ENCODE results near the gene PODXL.
"Not testable (repeated sequence)": the region's sequence is repeated elsewhere in the genome, so short reads cannot be mapped to it uniquely, and the experiment has no call there.

PODXL gene

DNA sequence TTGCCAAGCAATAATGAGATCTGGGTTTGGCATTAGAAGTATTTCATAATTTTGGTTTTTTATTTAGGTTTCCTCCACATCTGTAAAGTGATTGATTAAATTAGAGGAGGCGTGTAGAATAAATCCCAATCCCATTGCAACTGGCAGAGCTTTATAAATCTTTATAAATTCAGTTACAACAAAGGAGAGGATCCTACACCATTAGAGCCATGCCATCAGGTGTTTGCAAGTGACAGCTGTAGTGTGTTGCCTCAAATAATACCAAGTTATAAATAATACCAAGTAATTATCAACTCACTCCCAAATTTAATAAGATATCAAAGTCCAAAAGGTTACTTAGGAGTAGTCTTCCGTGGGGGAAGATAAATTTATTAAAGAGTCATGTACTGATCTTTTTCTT is 62.2 kb downstream of the PODXL start:
- DNase-seq (ENCODE audit: low read depth in 2 of 2) = no peak

DNA sequence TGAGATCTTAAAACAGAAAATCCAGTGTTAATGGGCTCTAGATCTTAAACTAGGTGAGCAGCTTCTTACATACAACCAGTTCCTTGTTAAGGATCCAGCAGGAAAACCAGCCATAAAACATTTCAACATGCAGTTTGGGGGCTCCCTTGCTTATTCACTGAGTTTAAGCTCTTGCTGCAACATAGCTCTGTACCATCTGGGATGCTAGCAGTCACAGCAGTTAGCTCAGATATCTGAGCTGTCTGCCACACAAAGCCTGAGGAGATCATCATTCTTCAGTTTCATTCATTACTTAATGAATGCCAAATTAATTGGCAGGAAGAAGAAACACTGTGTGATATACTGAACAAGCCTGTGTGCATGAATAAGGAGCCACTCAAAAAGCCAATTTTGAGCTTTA is 62.8 kb downstream of the PODXL start:
- DNase-seq (ENCODE audit: low read depth in 2 of 2) = no peak

DNA sequence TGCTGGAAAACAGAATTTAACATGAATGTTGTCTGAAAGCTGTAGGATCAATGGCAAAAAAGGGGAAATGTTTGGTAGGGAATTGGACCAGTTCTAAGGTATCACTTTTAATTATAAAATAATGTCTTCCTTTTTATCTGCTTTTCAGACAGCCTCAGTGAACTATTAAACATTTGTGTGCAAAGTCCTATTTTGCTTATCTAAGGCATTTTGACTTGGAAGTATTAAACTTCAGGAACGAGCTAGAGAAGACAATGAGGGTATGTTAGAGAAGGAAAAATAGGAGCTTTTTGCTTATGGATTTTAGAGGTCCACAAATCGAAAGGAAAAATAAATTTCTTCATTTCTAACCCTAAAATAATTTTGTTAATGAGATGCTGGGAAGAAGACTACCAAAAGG is 63.3 kb downstream of the PODXL start:
- no peak for DNase-seq (ENCODE audit: low read depth in 2 of 2)

- DNase-seq (ENCODE audit: low read depth in 2 of 2) = no peak
Observed at GRCh38 chr7:131489881-131490280, 66.5 kb downstream of the PODXL start.

GRCh38 chr7:131489196-131489595 is 67.2 kb downstream of the PODXL start:
- DNase-seq (ENCODE audit: low read depth in 2 of 2) = no peak

- DNase-seq (ENCODE audit: low read depth in 2 of 2) = no peak
Observed at GRCh38 chr7:131488361-131488760, 68.1 kb downstream of the PODXL start.

- DNase-seq (ENCODE audit: low read depth in 2 of 2) = no peak
Observed at GRCh38 chr7:131487217-131487616, 69.2 kb downstream of the PODXL start.

GRCh38 chr7:131486346-131486745 is 70.1 kb downstream of the PODXL start:
- DNase-seq (ENCODE audit: low read depth in 2 of 2) = no peak

DNA sequence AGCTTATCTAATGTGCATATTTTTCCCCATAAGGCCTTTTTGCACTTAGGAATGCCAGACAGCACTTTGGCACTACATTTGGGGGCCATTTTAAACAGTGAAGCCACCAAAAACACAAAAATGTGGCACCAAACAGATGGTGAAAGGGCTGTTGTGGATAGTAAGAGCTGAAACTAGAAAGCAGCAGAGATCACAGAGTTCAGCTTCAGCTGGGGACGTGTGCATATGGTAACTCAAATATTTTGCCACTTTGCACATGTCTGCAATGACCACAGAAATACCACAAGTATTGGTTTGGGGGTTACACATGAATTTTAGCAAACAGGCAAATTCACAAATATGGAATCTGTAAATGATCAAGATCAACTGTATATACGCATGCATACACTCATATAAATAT is 72.8 kb downstream of the PODXL start:
- no peak for DNase-seq (ENCODE audit: low read depth in 2 of 2)

- no peak for DNase-seq (ENCODE audit: low read depth in 2 of 2)
Observed at GRCh38 chr7:131482800-131483199, 73.6 kb downstream of the PODXL start.

DNA sequence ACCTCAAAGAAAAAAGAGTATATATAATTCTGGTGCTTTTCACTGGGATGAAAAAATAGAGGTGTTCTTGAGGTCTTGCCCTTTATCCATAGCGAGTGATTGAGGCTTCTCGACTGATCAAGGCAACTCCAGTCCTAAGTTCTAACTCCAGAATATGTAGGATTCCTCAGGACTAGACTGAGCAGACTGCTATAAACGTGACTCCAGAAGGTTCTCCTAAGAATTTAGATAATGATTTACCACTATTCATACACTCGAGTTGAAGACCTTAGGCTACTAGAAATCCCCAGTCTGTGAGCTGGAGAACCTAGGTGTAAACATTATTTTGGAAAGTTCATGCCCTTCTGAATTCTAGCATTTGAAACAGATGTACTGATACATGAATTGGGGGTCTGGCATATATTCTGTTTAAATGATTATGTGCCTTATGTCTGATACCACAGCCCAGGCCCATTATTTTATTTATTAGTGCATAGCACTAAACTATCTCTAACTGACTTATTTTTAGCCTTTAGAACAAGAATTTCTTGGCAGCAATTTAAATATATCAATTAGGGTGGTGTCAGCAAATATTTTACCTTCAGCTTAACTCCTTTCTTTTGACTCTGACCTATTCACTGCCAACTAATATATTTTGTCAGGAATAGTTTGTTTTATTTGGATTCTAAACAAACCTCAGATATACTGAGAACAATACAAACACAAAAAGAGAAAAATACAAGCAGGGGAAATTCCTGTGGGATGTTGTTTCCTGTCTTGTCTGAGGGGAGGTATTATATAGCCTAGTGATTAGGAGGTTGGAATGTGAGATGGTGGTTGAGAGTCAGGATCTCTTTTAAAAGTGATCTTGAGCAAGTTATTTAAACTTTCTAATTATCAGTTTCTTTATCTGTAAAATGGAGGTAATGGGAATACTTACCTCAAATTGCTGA is 75.8 kb downstream of the PODXL start:
- no peak for DNase-seq (ENCODE audit: low read depth in 2 of 2)

- DNase-seq (ENCODE audit: low read depth in 2 of 2) = no peak
Observed at GRCh38 chr7:131476740-131477139, 79.7 kb downstream of the PODXL start.

GRCh38 chr7:131471250-131472004 is 85.0 kb downstream of the PODXL start:
- DNase-seq (ENCODE audit: low read depth in 2 of 2) = no peak

DNA sequence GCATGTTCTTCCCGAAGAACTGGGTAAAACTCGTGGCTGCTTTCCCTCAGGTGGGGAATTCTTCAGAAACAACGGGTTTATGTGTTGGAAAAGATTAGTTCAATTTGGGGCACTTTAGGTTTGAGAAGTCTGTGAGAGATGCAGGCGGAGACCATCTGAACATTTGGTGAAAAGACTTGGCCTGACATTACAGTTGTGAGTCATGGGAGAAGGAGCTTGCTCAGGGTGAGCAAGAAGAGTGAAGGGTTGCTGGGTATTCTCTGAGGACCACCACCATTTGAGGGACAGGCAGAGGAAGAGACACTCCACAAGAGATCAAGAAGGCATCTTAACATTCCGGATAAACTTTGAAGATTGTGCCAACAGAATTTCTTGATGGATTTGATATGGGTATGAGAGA is 88.6 kb downstream of the PODXL start:
- DNase-seq (ENCODE audit: low read depth in 2 of 2) = no peak

GRCh38 chr7:131466735-131467365 is 89.6 kb downstream of the PODXL start:
- DNase-seq (ENCODE audit: low read depth in 2 of 2) = no peak

DNA sequence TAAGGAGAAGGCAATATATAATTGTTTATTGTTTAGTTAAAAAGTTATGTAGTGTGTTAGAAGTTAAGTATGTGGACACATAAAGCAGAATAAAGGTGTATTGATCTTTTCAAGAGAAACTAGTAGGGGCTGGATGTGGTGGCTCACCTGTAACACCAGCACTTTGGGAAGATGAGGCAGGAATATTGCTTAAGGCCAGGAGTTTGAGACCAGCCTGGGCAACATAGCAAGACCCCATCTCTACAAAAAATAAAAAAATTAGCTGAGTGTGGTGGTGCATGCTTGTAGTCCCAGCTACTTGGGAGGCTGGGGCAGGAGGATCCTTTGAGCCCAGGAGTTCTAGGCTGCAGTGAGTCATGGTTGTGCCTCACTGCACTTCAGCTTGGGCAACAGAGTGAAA is 93.7 kb downstream of the PODXL start:
- not testable (repeated sequence) for DNase-seq (ENCODE audit: low read depth in 2 of 2)

GRCh38 chr7:131462059-131462458 is 94.4 kb downstream of the PODXL start:
- no peak for DNase-seq (ENCODE audit: low read depth in 2 of 2)

DNA sequence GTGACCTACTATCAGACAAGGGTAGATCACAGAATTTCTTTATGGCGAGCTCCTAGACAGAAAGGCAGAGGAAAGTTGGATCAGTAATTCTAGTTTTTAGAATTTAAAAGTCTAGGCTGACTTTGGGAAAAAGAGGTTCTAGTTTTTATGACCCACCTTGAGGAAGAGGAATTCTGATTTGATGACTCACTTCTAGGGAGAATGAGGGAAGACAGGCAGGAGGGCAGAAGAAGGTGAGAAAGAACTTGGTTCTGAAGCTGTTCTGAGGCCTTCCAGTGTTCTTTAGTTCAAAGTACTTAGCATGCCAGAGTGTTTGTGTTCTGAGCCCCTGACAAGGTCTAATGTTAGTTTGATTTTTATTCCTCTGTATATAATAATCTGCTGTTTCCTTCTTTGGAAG is 97.2 kb downstream of the PODXL start:
- no peak for DNase-seq (ENCODE audit: low read depth in 2 of 2)

DNA sequence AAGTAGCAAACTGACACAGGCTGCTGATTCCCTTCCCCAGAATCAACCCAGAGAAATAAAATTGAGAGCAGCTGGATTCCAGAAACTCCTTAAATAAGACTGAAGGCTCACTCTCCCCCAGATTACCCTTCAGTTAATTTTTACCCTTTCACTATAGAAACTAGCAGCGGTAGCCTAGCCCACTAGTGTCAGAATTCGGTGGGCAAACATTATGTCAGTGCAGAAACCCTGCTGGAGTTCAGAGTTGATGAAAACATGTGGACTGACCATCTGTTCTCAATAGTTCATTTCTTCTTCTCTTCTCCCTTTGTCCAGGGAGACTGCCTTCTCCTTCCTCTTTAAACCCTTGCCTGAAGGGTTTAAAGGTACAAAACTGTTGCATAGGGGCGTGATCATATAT is 100.1 kb downstream of the PODXL start:
- DNase-seq (ENCODE audit: low read depth in 2 of 2) = no peak

GRCh38 chr7:131455546-131455945 is 100.9 kb downstream of the PODXL start:
- DNase-seq (ENCODE audit: low read depth in 2 of 2) = no peak

GRCh38 chr7:131455001-131455400 is 101.4 kb downstream of the PODXL start:
- DNase-seq (ENCODE audit: low read depth in 2 of 2) = no peak

- no peak for DNase-seq (ENCODE audit: low read depth in 2 of 2)
Observed at GRCh38 chr7:131454498-131454897, 101.9 kb downstream of the PODXL start.
